IPS-18a (cell line): ENCODE results near the gene GHR.

ENCODE experiments used
- H3K27ac ChIP-seq: one replicate; pipeline ENCODE4 v1.5.1; 2013; ENCODE audit warnings: low read length
- H3K27me3 ChIP-seq: one replicate; pipeline ENCODE4 v1.6.1; 2013; ENCODE audit warnings: mild to moderate bottlenecking, low read length; ENCODE audit not compliant: control insufficient read depth, insufficient read depth
- H3K36me3 ChIP-seq: one replicate; pipeline ENCODE4 v1.6.1; 2013; ENCODE audit warnings: low read depth, low read length; ENCODE audit not compliant: control insufficient read depth
- H3K4me1 ChIP-seq: one replicate; pipeline ENCODE4 v1.6.1; 2013; ENCODE audit warnings: low read depth, low read length; ENCODE audit not compliant: control insufficient read depth
- H3K4me3 ChIP-seq: one replicate; pipeline ENCODE4 v1.5.1; 2013; ENCODE audit warnings: low read length
- H3K9ac ChIP-seq: one replicate; pipeline ENCODE4 v1.6.1; 2013; ENCODE audit warnings: mild to moderate bottlenecking, low read length, moderate library complexity
- H3K9me3 ChIP-seq: one replicate; pipeline ENCODE4 v1.6.1; 2013; ENCODE audit warnings: low read depth, low read length; ENCODE audit not compliant: control insufficient read depth

Gene GHR

GRCh38 chr5:42636425-42636824 lies 213.2 kb downstream of the GHR start:
- H3K9me3 ChIP-seq = no peaks in the 10 kb centered on the region
- H3K4me1 ChIP-seq = no peaks in the 10 kb centered on the region
- no peak overlapping the region for H3K4me3 ChIP-seq
- no peak overlapping the region for H3K9ac ChIP-seq
- no peak overlapping the region for H3K27ac ChIP-seq
- no peaks in the 10 kb centered on the region for H3K27me3 ChIP-seq
- H3K36me3 ChIP-seq = no peaks in the 10 kb centered on the region

DNA sequence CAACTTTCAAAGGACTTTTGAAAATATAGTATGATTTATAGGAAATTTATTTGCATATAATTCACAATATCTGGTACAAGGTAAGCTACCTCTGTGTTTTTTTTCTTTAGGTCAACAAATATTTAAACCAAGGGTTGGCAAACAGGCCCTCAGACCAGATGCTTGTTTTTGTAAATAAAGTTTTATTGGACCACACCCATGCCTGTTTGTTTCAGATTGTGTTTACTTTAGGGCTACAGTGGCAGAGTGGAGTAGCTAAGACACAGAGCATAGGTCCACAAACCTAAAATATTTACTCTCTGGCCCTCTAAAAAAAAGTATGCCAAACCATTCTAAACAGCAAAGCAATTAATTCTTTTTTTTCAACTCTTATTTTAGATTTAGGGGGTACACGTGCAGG lies 213.7 kb downstream of the GHR start:
- no peaks in the 10 kb centered on the region for H3K36me3 ChIP-seq
- H3K4me3 ChIP-seq = no peak overlapping the region
- H3K9me3 ChIP-seq = no peaks in the 10 kb centered on the region
- no peak overlapping the region for H3K27ac ChIP-seq
- no peaks in the 10 kb centered on the region for H3K4me1 ChIP-seq
- H3K27me3 ChIP-seq = no peaks in the 10 kb centered on the region
- no peak overlapping the region for H3K9ac ChIP-seq

GRCh38 chr5:42638972-42639371 lies 215.7 kb downstream of the GHR start:
- Histone ChIP-seq H3K9me3 (no peaks in the 10 kb centered on the region), H3K9ac (no peak overlapping the region), H3K27me3 (no peaks in the 10 kb centered on the region), H3K36me3 (no peaks in the 10 kb centered on the region), H3K4me3 (no peak overlapping the region), H3K27ac (no peak overlapping the region), H3K4me1 (no peaks in the 10 kb centered on the region)

GRCh38 chr5:42640835-42641234 lies 217.6 kb downstream of the GHR start:
- H3K4me3 ChIP-seq = no peak overlapping the region
- no peaks in the 10 kb centered on the region for H3K9me3 ChIP-seq
- no peak overlapping the region for H3K9ac ChIP-seq
- H3K36me3 ChIP-seq = no peaks in the 10 kb centered on the region
- H3K27me3 ChIP-seq = no peaks in the 10 kb centered on the region
- no peak overlapping the region for H3K27ac ChIP-seq
- no peaks in the 10 kb centered on the region for H3K4me1 ChIP-seq

- no peak overlapping the region for H3K27ac ChIP-seq
- no peak overlapping the region for H3K9ac ChIP-seq
- H3K9me3 ChIP-seq = no peaks in the 10 kb centered on the region
- H3K27me3 ChIP-seq = no peaks in the 10 kb centered on the region
- no peaks in the 10 kb centered on the region for H3K36me3 ChIP-seq
- H3K4me3 ChIP-seq = no peak overlapping the region
- no peaks in the 10 kb centered on the region for H3K4me1 ChIP-seq
These were observed 218.2 kb downstream of the GHR start for GRCh38 chr5:42641336-42642005.

DNA sequence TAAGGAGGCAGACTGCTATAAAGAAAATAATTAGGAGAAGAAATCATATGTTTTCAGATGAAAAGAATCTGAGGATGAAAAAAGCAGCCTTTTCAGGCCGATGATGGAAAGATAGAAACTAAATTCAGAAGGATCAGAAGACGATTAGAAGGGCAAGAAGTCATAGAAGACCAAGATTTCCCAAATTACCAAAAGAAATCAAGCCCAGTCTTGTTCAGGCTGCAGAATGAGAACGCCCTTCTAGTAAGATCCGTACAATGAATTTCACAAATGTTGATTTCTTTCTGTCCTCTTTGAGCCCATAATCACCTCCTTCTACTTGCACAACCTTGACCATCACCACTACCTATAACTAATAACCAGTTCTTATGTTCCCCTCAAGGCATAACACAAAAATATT lies 218.8 kb downstream of the GHR start:
- Histone ChIP-seq H3K9me3 (no peaks in the 10 kb centered on the region), H3K27me3 (no peaks in the 10 kb centered on the region), H3K4me1 (no peaks in the 10 kb centered on the region), H3K36me3 (no peaks in the 10 kb centered on the region), H3K27ac (no peak overlapping the region), H3K9ac (no peak overlapping the region), H3K4me3 (no peak overlapping the region)

- Histone ChIP-seq H3K9me3 (no peaks in the 10 kb centered on the region), H3K27me3 (no peaks in the 10 kb centered on the region), H3K4me3 (no peak overlapping the region), H3K36me3 (no peaks in the 10 kb centered on the region), H3K27ac (no peak overlapping the region), H3K9ac (no peak overlapping the region), H3K4me1 (no peaks in the 10 kb centered on the region)
These were observed 220.1 kb downstream of the GHR start for GRCh38 chr5:42643360-42643759.

DNA sequence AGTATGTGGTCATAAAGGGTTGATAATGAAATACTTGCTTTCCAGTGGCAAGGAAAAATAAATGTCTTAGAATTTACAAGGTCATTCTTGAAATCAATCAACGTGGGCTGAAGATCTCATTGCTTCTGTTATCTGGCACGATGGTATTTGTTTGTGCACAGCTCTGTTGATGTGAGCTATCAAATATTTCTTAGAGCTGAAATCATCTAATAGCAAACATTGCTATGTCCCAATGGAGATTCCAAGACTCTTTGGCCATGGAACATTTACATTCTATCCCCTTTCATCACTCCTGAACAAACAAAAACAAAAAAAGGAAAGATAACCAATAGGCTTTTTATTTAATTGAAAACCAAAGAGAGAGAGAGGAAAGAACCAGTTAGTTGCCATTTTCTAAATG lies 221.9 kb downstream of the GHR start:
- H3K4me3 ChIP-seq = no peak overlapping the region
- no peaks in the 10 kb centered on the region for H3K4me1 ChIP-seq
- no peak overlapping the region for H3K9ac ChIP-seq
- H3K36me3 ChIP-seq = no peaks in the 10 kb centered on the region
- no peaks in the 10 kb centered on the region for H3K9me3 ChIP-seq
- H3K27me3 ChIP-seq = no peaks in the 10 kb centered on the region
- H3K27ac ChIP-seq = no peak overlapping the region

DNA sequence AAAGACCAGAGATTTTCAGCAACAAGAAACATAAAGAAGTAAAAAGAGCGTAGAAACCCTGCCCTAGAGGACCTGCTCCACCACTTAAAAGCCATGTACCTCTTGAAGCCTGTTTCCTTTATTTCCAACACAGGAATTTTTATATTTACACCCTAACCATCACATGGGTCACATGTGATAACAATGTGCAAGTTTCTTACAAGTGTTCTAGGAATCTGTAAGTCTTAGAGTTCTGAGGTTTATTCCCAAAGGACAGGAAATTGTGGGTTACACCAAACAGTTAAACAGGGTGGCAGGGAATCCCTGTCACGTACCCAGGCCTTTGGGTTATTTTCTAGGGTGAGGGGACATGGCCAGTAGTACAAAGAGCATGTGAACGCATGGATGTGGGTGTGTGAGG lies 224.8 kb downstream of the GHR start:
- Histone ChIP-seq H3K27me3 (no peaks in the 10 kb centered on the region), H3K9ac (no peak overlapping the region), H3K36me3 (no peaks in the 10 kb centered on the region), H3K4me3 (no peak overlapping the region), H3K4me1 (no peaks in the 10 kb centered on the region), H3K27ac (no peak overlapping the region), H3K9me3 (no peaks in the 10 kb centered on the region)

- Histone ChIP-seq H3K9ac (no peak overlapping the region), H3K4me1 (no peaks in the 10 kb centered on the region), H3K27ac (no peak overlapping the region), H3K9me3 (no peaks in the 10 kb centered on the region), H3K4me3 (no peak overlapping the region), H3K27me3 (no peaks in the 10 kb centered on the region), H3K36me3 (no peaks in the 10 kb centered on the region)
These were observed 225.7 kb downstream of the GHR start for GRCh38 chr5:42648915-42649314.

DNA sequence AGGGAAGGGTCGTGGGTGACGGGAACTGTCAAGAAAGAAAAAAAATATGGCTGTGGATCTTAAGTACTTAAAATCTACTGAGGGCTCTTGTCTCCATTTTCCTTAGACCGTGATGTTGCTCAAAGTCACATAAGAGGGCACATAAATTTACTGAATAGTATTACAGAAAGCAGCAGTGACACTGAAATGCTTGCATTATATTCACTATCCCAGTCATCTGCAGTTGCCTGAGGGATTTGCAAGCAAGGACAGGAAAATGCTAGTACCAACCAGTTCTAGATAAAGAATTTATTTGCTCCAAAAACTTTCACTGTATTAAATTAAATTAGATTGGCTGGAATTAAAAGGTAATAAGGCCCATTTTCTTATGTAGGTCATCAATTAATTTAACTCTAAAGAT lies 226.8 kb downstream of the GHR start:
- no peak overlapping the region for H3K9ac ChIP-seq
- no peaks in the 10 kb centered on the region for H3K4me1 ChIP-seq
- H3K27me3 ChIP-seq = no peaks in the 10 kb centered on the region
- no peaks in the 10 kb centered on the region for H3K9me3 ChIP-seq
- no peaks in the 10 kb centered on the region for H3K36me3 ChIP-seq
- H3K4me3 ChIP-seq = no peak overlapping the region
- no peak overlapping the region for H3K27ac ChIP-seq

- H3K4me1 ChIP-seq = no peaks in the 10 kb centered on the region
- no peak overlapping the region for H3K4me3 ChIP-seq
- no peaks in the 10 kb centered on the region for H3K9me3 ChIP-seq
- H3K9ac ChIP-seq = no peak overlapping the region
- no peaks in the 10 kb centered on the region for H3K27me3 ChIP-seq
- H3K27ac ChIP-seq = no peak overlapping the region
- no peaks in the 10 kb centered on the region for H3K36me3 ChIP-seq
These were observed 230.5 kb downstream of the GHR start for GRCh38 chr5:42653705-42654104.
